A549 (cell line): Measurements from ENCODE around the gene TPRG1L. TPM values are rescaled to one million over a fixed set of nuclear protein-coding genes. Genes with fewer than 3 reads are reported as not detected.

Experiments
- ATAC-seq, 2 experiments: fragments of 200-7000 bp in 1 of 2; fragments of >200 bp in 1 of 2; cut with Nextera tagmentation in 1 of 2; cut with Tn5 transposase in 1 of 2; 3 replicates each; pipeline versions ENCODE4 v1.8.0 to v1.9.1; 2018 to 2020; ENCODE audit warnings: mild to moderate bottlenecking in 1 of 2, moderate library complexity in 1 of 2
- CTCF ChIA-PET: fragments of 300-600 bp; sonication (Branson Sonifier 250); formaldehyde crosslinking; extraction: SDS; loops from one replicate; lab custom pipeline; 2021; ENCODE audit warnings: antibody characterized with exemption, inconsistent platforms; lab: Yijun Ruan, JAX
- POLR2A ChIA-PET: fragments of 350-600 bp; formaldehyde crosslinking; extraction: SDS; loops from one replicate; lab custom pipeline; 2021; ENCODE audit warnings: antibody characterized with exemption, inconsistent platforms; lab: Yijun Ruan, JAX
- DNase-seq, 2 experiments: peaks; one replicate each; pipeline versions ENCODE4 v3.0.0 to v3.0.0-alpha.2; 2011 to 2016; ENCODE audit warnings: low read depth in 1 of 2, low spot score in 1 of 2
- FAIRE-seq: peaks from 2 replicates; lab custom pipeline; 2011; peaks lifted over from hg19 to GRCh38; lab: Jason Lieb, UNC
- H3K27ac ChIP-seq, 2 experiments: fragments of >200 bp; sonication (Bioruptor Twin); formaldehyde crosslinking; 3 replicates each; pipeline ENCODE4 v1.5.1; 2016 to 2017
- H3K4me1 ChIP-seq: fragments of >200 bp; sonication (Bioruptor Twin); formaldehyde crosslinking; 3 replicates; pipeline ENCODE4 v1.6.1; 2016
- H3K4me2 ChIP-seq: fragments of >200 bp; sonication (Bioruptor Twin); formaldehyde crosslinking; 3 replicates; pipeline ENCODE4 v1.6.1; 2016
- H3K4me3 ChIP-seq: fragments of >200 bp; sonication (Bioruptor Twin); formaldehyde crosslinking; 3 replicates; pipeline ENCODE4 v1.5.1; 2016
- H3K9me3 ChIP-seq: fragments of >200 bp; sonication (Bioruptor Twin); formaldehyde crosslinking; 3 replicates; pipeline ENCODE4 v1.6.1; 2016
- ATOH8 ChIP-seq: fragments of 250-450 bp; sonication (Bioruptor Pico); IDR thresholded peaks from 2 replicates; pipeline ENCODE4 v1.5.0; 2020; ENCODE audit warnings: low read depth, mild to moderate bottlenecking, moderate library complexity
- BCL3 ChIP-seq: fragments of >200 bp; sonication (Bioruptor Twin); formaldehyde crosslinking; IDR thresholded peaks from 3 replicates; pipeline ENCODE4 v1.6.1; 2016
- CBX2 ChIP-seq: fragments of 200-600 bp; sonication (generic); IDR thresholded peaks from 2 replicates; pipeline ENCODE4 v1.6.1; 2016; ENCODE audit warnings: low read depth, mild to moderate bottlenecking, borderline replicate concordance
- CBX8 ChIP-seq: fragments of 200-600 bp; sonication (generic); IDR thresholded peaks from 2 replicates; pipeline ENCODE4 v1.6.1; 2016
- CHD4 ChIP-seq: fragments of 200-600 bp; sonication (generic); IDR thresholded peaks from 2 replicates; pipeline ENCODE4 v1.6.1; 2016; ENCODE audit warnings: antibody characterized with exemption, mild to moderate bottlenecking, borderline replicate concordance
- E2F6 ChIP-seq: IDR thresholded peaks from 2 replicates; pipeline ENCODE4 v1.6.1; 2012; ENCODE audit warnings: low read depth, borderline replicate concordance
- EHF ChIP-seq: fragments of 250-450 bp; sonication (Bioruptor Pico); IDR thresholded peaks from 2 replicates; pipeline ENCODE4 v1.5.0; 2020; ENCODE audit warnings: mild to moderate bottlenecking
- EHMT2 ChIP-seq: fragments of 200-600 bp; sonication (generic); IDR thresholded peaks from 2 replicates; pipeline ENCODE4 v1.6.1; 2016; ENCODE audit warnings: antibody characterized with exemption, low read depth, mild to moderate bottlenecking, moderate library complexity
- EP300 ChIP-seq, 2 experiments: fragments of >200 bp; sonication (Bioruptor Twin); formaldehyde crosslinking; IDR thresholded peaks; 2 replicates in 1 of 2; 3 replicates in 1 of 2; pipeline ENCODE4 v1.6.1; 2016 to 2017
- FOXS1 ChIP-seq: fragments of 250-450 bp; sonication (Bioruptor Pico); IDR thresholded peaks from 2 replicates; pipeline ENCODE4 v1.5.0; 2020; ENCODE audit warnings: mild to moderate bottlenecking, moderate library complexity
- HDAC2 ChIP-seq: fragments of 200-600 bp; sonication (generic); IDR thresholded peaks from 2 replicates; pipeline ENCODE4 v1.6.1; 2016
- HES2 ChIP-seq: fragments of >200 bp; sonication (Bioruptor Twin); formaldehyde crosslinking; IDR thresholded peaks from 2 replicates; pipeline ENCODE4 v1.6.1; 2016
- HOXB13 ChIP-seq: fragments of 250-450 bp; sonication (Bioruptor Pico); IDR thresholded peaks from 2 replicates; pipeline ENCODE4 v1.5.0; 2020; ENCODE audit warnings: low read depth, mild to moderate bottlenecking, moderate library complexity
- JUN ChIP-seq, 2 experiments: fragments of >200 bp; sonication (Bioruptor Twin); formaldehyde crosslinking; IDR thresholded peaks; 2 replicates in 1 of 2; 3 replicates in 1 of 2; pipeline ENCODE4 v1.6.1; 2016 to 2017
- KDM1A ChIP-seq: fragments of 200-600 bp; sonication (generic); IDR thresholded peaks from 2 replicates; pipeline ENCODE4 v1.6.1; 2016; ENCODE audit warnings: low read depth, mild to moderate bottlenecking
- KDM5A ChIP-seq: fragments of 200-600 bp; sonication (generic); IDR thresholded peaks from 2 replicates; pipeline ENCODE4 v1.6.1; 2016; ENCODE audit warnings: antibody characterized with exemption, mild to moderate bottlenecking
- MAX ChIP-seq: IDR thresholded peaks from 2 replicates; pipeline ENCODE4 v1.6.1; 2012
- MAZ ChIP-seq: fragments of 150-350 bp; IDR thresholded peaks from 2 replicates; pipeline ENCODE4 v1.6.1; 2014; ENCODE audit warnings: antibody characterized with exemption, low read depth, low read length, borderline replicate concordance
- MYC ChIP-seq: IDR thresholded peaks from 2 replicates; pipeline ENCODE4 v1.6.1; 2012; ENCODE audit warnings: mild to moderate bottlenecking, inconsistent platforms, low read length, improper control_type of control experiment, borderline replicate concordance
- NR3C1 ChIP-seq: fragments of >200 bp; sonication (Bioruptor Twin); formaldehyde crosslinking; IDR thresholded peaks from 3 replicates; pipeline ENCODE4 v1.6.1; 2017
- PHF8 ChIP-seq: fragments of 200-600 bp; sonication (generic); IDR thresholded peaks from 2 replicates; pipeline ENCODE4 v1.6.1; 2016; ENCODE audit warnings: low read depth, mild to moderate bottlenecking, antibody characterized with exemption, moderate library complexity, borderline replicate concordance
- POLR2A ChIP-seq: IDR thresholded peaks from 2 replicates; pipeline ENCODE4 v1.6.1; 2012; ENCODE audit warnings: mild to moderate bottlenecking, low read length
- REST ChIP-seq: fragments of 200-600 bp; sonication (generic); IDR thresholded peaks from 2 replicates; pipeline ENCODE4 v1.6.1; 2016; ENCODE audit warnings: antibody characterized with exemption, mild to moderate bottlenecking, moderate library complexity
- RFX5 ChIP-seq: fragments of 450-650 bp; IDR thresholded peaks from 2 replicates; pipeline ENCODE4 v1.7.1; 2014; ENCODE audit warnings: antibody characterized with exemption, mild to moderate bottlenecking, moderate library complexity
- SMC3 ChIP-seq: fragments of >200 bp; sonication (Bioruptor Twin); formaldehyde crosslinking; IDR thresholded peaks from 3 replicates; pipeline ENCODE4 v1.6.1; 2018; ENCODE audit warnings: inconsistent platforms
- TFCP2L1 ChIP-seq: fragments of 250-450 bp; sonication (Bioruptor Pico); IDR thresholded peaks from 2 replicates; pipeline ENCODE4 v1.5.0; 2021; ENCODE audit warnings: mild to moderate bottlenecking
- TP53 ChIP-seq: fragments of 250-450 bp; sonication (Bioruptor Pico); IDR thresholded peaks from 2 replicates; pipeline ENCODE4 v1.5.0; 2021; ENCODE audit warnings: mild to moderate bottlenecking, moderate library complexity
- ZC3H11A ChIP-seq: fragments of 450-650 bp; IDR thresholded peaks from 2 replicates; pipeline ENCODE4 v1.6.1; 2014; ENCODE audit warnings: antibody characterized with exemption, mild to moderate bottlenecking
- ZNF302 ChIP-seq: fragments of 250-450 bp; sonication (Bioruptor Pico); IDR thresholded peaks from 2 replicates; pipeline ENCODE4 v1.9.0; 2021; ENCODE audit warnings: inconsistent platforms, mild to moderate bottlenecking, moderate library complexity
- WGBS: methylation state at CpG from one replicate; pipeline ENCODE4 v1.1.6; 2017; ENCODE audit errors: missing lambda C conversion rate; 5-methylcytosine and 5-hydroxymethylcytosine counted together
- polyA plus RNA-seq, 4 experiments: library from polyadenylated mRNA; depleted of rRNA in 3 of 4; stranded (reverse); fragments of >200 nt; fragmentation: RNase III in 1 of 4; extraction: RNeasy Plus Mini Kit Qiagen cat#74134 plus additional on column Dnase treatment in 1 of 4; gene quantifications; 2 replicates in 3 of 4; 3 replicates in 1 of 4; pipeline ENCODE4 v1.2.3, GENCODE V29; 2011 to 2017

The TPRG1L gene
- polyA plus RNA-seq, 2 of the 4 experiments (the other 2 are of a cell fraction): 13.1 to 20.1 TPM

- no peak for FAIRE-seq
- Histone ChIP-seq H3K27ac (no peak overlapping the region), H3K4me1 (peaks cover 9% of the 10 kb centered on the region; the same call in 2 of the 3 replicates), H3K4me3 (no peak overlapping the region), H3K9me3 (no peaks in the 10 kb centered on the region), H3K4me2 (no peak overlapping the region)
- DNase-seq: no peak
- ChIA-PET CTCF (interaction anchor here (1.6 kb wide), 1 partner anchor 25 kb away, joined by 5 read pairs; no protein-coding TSS in a partner anchor), POLR2A (no interaction called here)
- WGBS: 76% methylated on average over 22 of the region's 27 CpGs
- no peak for ATAC-seq
- TF ChIP-seq POLR2A (no peak), TFCP2L1 (CRISPR knock-in tag) (no peak), MAX (no peak), EHF (CRISPR knock-in tag) (no peak), CHD4 (no peak), CBX8 (no peak), HOXB13 (no peak), MAZ (no peak), ZC3H11A (no peak), ATOH8 (no peak), E2F6 (no peak), CBX2 (no peak), SMC3 (no peak), HES2 (no peak), REST (no peak), PHF8 (no peak), TP53 (CRISPR knock-in tag) (no peak)
Measured at GRCh38 chr1:3590139-3590763, 34.6 kb upstream of the TPRG1L start.

GRCh38 chr1:3590951-3591865 is 33.6 kb upstream of the TPRG1L start:
- H3K4me2 ChIP-seq: no peak overlapping the region
- POLR2A ChIA-PET: no interaction called here
- FAIRE-seq (no peak), DNase-seq (no peak), ATAC-seq (no peak)
- H3K4me1 ChIP-seq: peaks cover 9% of the 10 kb centered on the region; the same call in 2 of the 3 replicates
- 80% methylated on average over 12 of the region's 33 CpGs for WGBS
- H3K27ac ChIP-seq: no peak overlapping the region
- CTCF ChIA-PET: interaction anchor here (1.0 to 1.9 kb wide), 4 partner anchors 9 to 138 kb away, joined by 3 to 5 read pairs (median 4); no protein-coding TSS in a partner anchor
- H3K4me3 ChIP-seq: no peak overlapping the region
- no peaks in the 10 kb centered on the region for H3K9me3 ChIP-seq
- TF ChIP-seq KDM5A: no peak
- TF ChIP-seq EP300 (IDR thresholded peaks at IDR 0.05): no peak
- TF ChIP-seq TFCP2L1 (CRISPR knock-in tag): no peak
- no peak for TF ChIP-seq FOXS1
- TF ChIP-seq CHD4: no peak
- TF ChIP-seq NR3C1: no peak
- TF ChIP-seq BCL3: no peak
- no peak for TF ChIP-seq MYC
- TF ChIP-seq E2F6: no peak
- TF ChIP-seq EHMT2: no peak
- TF ChIP-seq JUN (IDR thresholded peaks at IDR 0.05): no peak
- TF ChIP-seq HOXB13: no peak
- no peak for TF ChIP-seq ZNF302 (CRISPR knock-in tag)
- TF ChIP-seq RFX5: no peak
- TF ChIP-seq HDAC2: no peak
- no peak for TF ChIP-seq KDM1A
- no peak for TF ChIP-seq TP53 (CRISPR knock-in tag)
